H9 (cell line): ENCODE measurements around the gene DHRSX. TPM values are rescaled to one million over a fixed set of nuclear protein-coding genes. Genes with fewer than 3 reads are reported as not detected.
A peak's percentile ranks its signal among the peaks of the same experiment; 100 is the strongest.
"Not testable (repeated sequence)": the region's sequence is repeated elsewhere in the genome, so short reads cannot be mapped to it uniquely, and the experiment has no call there.

Source experiments
- DNase-seq: peaks from one replicate; pipeline ENCODE4 v3.0.0-alpha.2; 2017
- H2AFZ ChIP-seq: one replicate; pipeline ENCODE4 v1.6.1; 2013; ENCODE audit warnings: mild to moderate bottlenecking, low read length, control low read depth, moderate library complexity
- H2AK5ac ChIP-seq: 2 replicates; pipeline ENCODE4 v1.6.1; 2013; ENCODE audit warnings: low read length, control low read depth, mixed read lengths; ENCODE audit not compliant: insufficient read length
- H2BK120ac ChIP-seq: one replicate; pipeline ENCODE4 v1.6.1; 2013; ENCODE audit warnings: low read depth, mild to moderate bottlenecking, low read length, control low read depth, inconsistent platforms; ENCODE audit not compliant: poor library complexity, severe bottlenecking
- H2BK12ac ChIP-seq: 2 replicates; pipeline ENCODE4 v1.6.1; 2013; ENCODE audit warnings: low read length, control low read depth, mixed read lengths, low read depth; ENCODE audit not compliant: insufficient read length
- H2BK15ac ChIP-seq: 2 replicates; pipeline ENCODE4 v1.6.1; 2013; ENCODE audit warnings: low read depth, low read length, control low read depth
- H2BK20ac ChIP-seq: one replicate; pipeline ENCODE4 v1.6.1; 2013; ENCODE audit warnings: low read depth, mild to moderate bottlenecking, low read length, control low read depth, inconsistent platforms; ENCODE audit not compliant: poor library complexity, severe bottlenecking
- H2BK5ac ChIP-seq: 2 replicates; pipeline ENCODE4 v1.6.1; 2013; ENCODE audit warnings: low read length, control low read depth, mixed read lengths; ENCODE audit not compliant: insufficient read length
- H3K14ac ChIP-seq: 2 replicates; pipeline ENCODE4 v1.6.1; 2013; ENCODE audit warnings: low read length, control low read depth; ENCODE audit not compliant: insufficient read depth
- H3K18ac ChIP-seq: 2 replicates; pipeline ENCODE4 v1.6.1; 2013; ENCODE audit warnings: low read depth, mild to moderate bottlenecking, mixed read lengths, low read length, control low read depth; ENCODE audit not compliant: insufficient read length
- H3K23ac ChIP-seq: 2 replicates; pipeline ENCODE4 v1.6.1; 2013; ENCODE audit warnings: low read length, control low read depth, mixed read lengths, low read depth; ENCODE audit not compliant: insufficient read length
- H3K23me2 ChIP-seq: 2 replicates; pipeline ENCODE4 v1.6.1; 2013; ENCODE audit warnings: low read depth, mild to moderate bottlenecking, mixed read lengths, low read length, control low read depth; ENCODE audit not compliant: insufficient read length, poor library complexity, severe bottlenecking
- H3K27ac ChIP-seq: 2 replicates; pipeline ENCODE4 v1.5.1; 2013; ENCODE audit warnings: low read length, control low read depth, mixed read lengths, low read depth; ENCODE audit not compliant: insufficient read length
- H3K27me3 ChIP-seq: 2 replicates; pipeline ENCODE4 v1.6.1; 2013; ENCODE audit warnings: low read length, control low read depth, inconsistent platforms; ENCODE audit not compliant: insufficient read depth
- H3K4ac ChIP-seq: 2 replicates; pipeline ENCODE4 v1.6.1; 2013; ENCODE audit warnings: low read depth, mild to moderate bottlenecking, control low read depth, inconsistent platforms, low read length, moderate library complexity
- H3K4me1 ChIP-seq: 2 replicates; pipeline ENCODE4 v1.6.1; 2013; ENCODE audit warnings: low read length, control low read depth, inconsistent platforms; ENCODE audit not compliant: insufficient read depth
- H3K4me2 ChIP-seq: 2 replicates; pipeline ENCODE4 v1.6.1; 2013; ENCODE audit warnings: low read length, control low read depth, mixed read lengths; ENCODE audit not compliant: insufficient read length, insufficient read depth
- H3K56ac ChIP-seq: 2 replicates; pipeline ENCODE4 v1.6.1; 2013; ENCODE audit warnings: low read depth, mild to moderate bottlenecking, mixed read lengths, low read length, control low read depth; ENCODE audit not compliant: insufficient read length
- H3K79me1 ChIP-seq: 2 replicates; pipeline ENCODE4 v1.6.1; 2013; ENCODE audit warnings: low read depth, mild to moderate bottlenecking, moderate library complexity, low read length, control low read depth, inconsistent platforms; ENCODE audit not compliant: insufficient read depth, poor library complexity, severe bottlenecking
- H3K79me2 ChIP-seq: 2 replicates; pipeline ENCODE4 v1.6.1; 2013; ENCODE audit warnings: low read length, control low read depth, inconsistent platforms; ENCODE audit not compliant: insufficient read depth
- H3K9ac ChIP-seq: 2 replicates; pipeline ENCODE4 v1.6.1; 2013; ENCODE audit warnings: low read length, control low read depth, mixed read lengths; ENCODE audit not compliant: insufficient read length; ENCODE audit errors: extremely low read depth
- H3K9me3 ChIP-seq: one replicate; pipeline ENCODE4 v1.6.1; 2013; ENCODE audit warnings: low read depth, low read length, inconsistent platforms; ENCODE audit not compliant: control insufficient read depth
- H3T11ph ChIP-seq: one replicate; pipeline ENCODE4 v1.6.1; 2013; ENCODE audit warnings: mild to moderate bottlenecking, low read length, control low read depth, inconsistent platforms
- H4K20me1 ChIP-seq: one replicate; pipeline ENCODE4 v1.6.1; 2013; ENCODE audit not compliant: control insufficient read depth, insufficient read length, insufficient read depth
- H4K5ac ChIP-seq: 2 replicates; pipeline ENCODE4 v1.6.1; 2013; ENCODE audit warnings: low read depth, mild to moderate bottlenecking, mixed read lengths, low read length, control low read depth; ENCODE audit not compliant: insufficient read length
- H4K8ac ChIP-seq: replicated peaks from 2 replicates; pipeline ENCODE4 v1.6.1; 2013; ENCODE audit warnings: low read length, control low read depth, mixed read lengths, low read depth; ENCODE audit not compliant: insufficient read length
- H4K91ac ChIP-seq: 2 replicates; pipeline ENCODE4 v1.6.1; 2013; ENCODE audit warnings: low read depth, mild to moderate bottlenecking, moderate library complexity, mixed read lengths, low read length, control low read depth; ENCODE audit not compliant: insufficient read length
- H3K27ac Mint-ChIP-seq, 3 experiments: 2 replicates in 2 of 3; 3 replicates in 1 of 3; pipeline ENCODE4 v1.8.0; 2020 to 2021; ENCODE audit warnings: mixed read lengths in 3 of 3, mild to moderate bottlenecking in 1 of 3, moderate library complexity in 1 of 3
- H3K27me3 Mint-ChIP-seq: 2 replicates; pipeline ENCODE4 v1.8.0; 2021; ENCODE audit warnings: low read depth, mild to moderate bottlenecking, moderate library complexity, mixed read lengths
- H3K36me3 Mint-ChIP-seq, 3 experiments: 2 replicates in 2 of 3; 3 replicates in 1 of 3; pipeline ENCODE4 v1.8.0; 2020 to 2021; ENCODE audit warnings: low read depth in 3 of 3, mixed read lengths in 3 of 3; ENCODE audit not compliant: insufficient read depth in 1 of 3
- H3K4me1 Mint-ChIP-seq, 2 experiments: 2 replicates each; pipeline ENCODE4 v1.8.0; 2020; ENCODE audit warnings: mixed read lengths in 2 of 2
- H3K4me3 Mint-ChIP-seq, 2 experiments: 2 replicates in 1 of 2; 3 replicates in 1 of 2; pipeline ENCODE4 v1.8.0; 2020 to 2021; ENCODE audit warnings: mild to moderate bottlenecking in 2 of 2, mixed read lengths in 2 of 2, moderate library complexity in 1 of 2
- H3K9me3 Mint-ChIP-seq, 2 experiments: 2 replicates in 1 of 2; 3 replicates in 1 of 2; pipeline ENCODE4 v1.8.0; 2020; ENCODE audit warnings: mild to moderate bottlenecking in 2 of 2, mixed read lengths in 2 of 2, moderate library complexity in 1 of 2
- WGBS: extraction: QIAGEN DNeasy Blood & Tissue Kit; methylation state at CpG from one replicate; pipeline ENCODE4 v1.1.7; 2013; ENCODE audit warnings: missing lambda C conversion rate, low lambda C conversion rate, mixed read lengths; ENCODE audit not compliant: insufficient read length; ENCODE audit errors: extremely low coverage; 5-methylcytosine and 5-hydroxymethylcytosine counted together
- total RNA-seq: library from RNA; stranded (reverse); gene quantifications from 2 replicates; pipeline ENCODE4 v1.2.1, GENCODE V29; 2021
- TF ChIP-seq, protein P1 (sequence below): fragments of 200-600 bp; sonication (generic); conservative IDR thresholded peaks from 3 replicates; pipeline ENCODE4 v1.8.0; 2021; ENCODE audit warnings: antibody characterized with exemption, mild to moderate bottlenecking

DHRSX gene
- total RNA-seq, 1 experiment from 2014 or later, result 44.0 TPM

- Histone ChIP-seq H2BK12ac (no peak overlapping the region), H3K14ac (no peak overlapping the region), H4K8ac (no peak overlapping the region), H3K79me2 (peaks cover 12% of the 10 kb centered on the region; the same call in 1 of the 2 replicates), H2BK5ac (no peak overlapping the region), H2AFZ (no peak overlapping the region), H2BK120ac (no peak overlapping the region), H2BK20ac (no peak overlapping the region), H3K4me1 (peaks cover 3% of the 10 kb centered on the region), H2AK5ac (no peak overlapping the region), H4K5ac (no peak overlapping the region), H3K18ac (no peak overlapping the region), H4K20me1 (peaks cover 5% of the 10 kb centered on the region), H3K27me3 (no peaks in the 10 kb centered on the region), H3K4me2 (no peak overlapping the region), H3K9me3 (no peaks in the 10 kb centered on the region), H3K23me2 (no peaks in the 10 kb centered on the region), H3K56ac (no peak overlapping the region), H3K4ac (no peak overlapping the region), H2BK15ac (no peak overlapping the region), H3T11ph (no peak overlapping the region), H4K91ac (no peak overlapping the region), H3K79me1 (no peaks in the 10 kb centered on the region), H3K23ac (no peak overlapping the region), H3K9ac (no peak overlapping the region), H3K27ac (no peak overlapping the region)
- no peak overlapping the region for H3K4me3 Mint-ChIP-seq
- H3K27ac Mint-ChIP-seq, result peak overlapping the region; percentile 50 to 98 (median 90); a peak in 6 of 7 replicates
- TF ChIP-seq, protein P1, sequence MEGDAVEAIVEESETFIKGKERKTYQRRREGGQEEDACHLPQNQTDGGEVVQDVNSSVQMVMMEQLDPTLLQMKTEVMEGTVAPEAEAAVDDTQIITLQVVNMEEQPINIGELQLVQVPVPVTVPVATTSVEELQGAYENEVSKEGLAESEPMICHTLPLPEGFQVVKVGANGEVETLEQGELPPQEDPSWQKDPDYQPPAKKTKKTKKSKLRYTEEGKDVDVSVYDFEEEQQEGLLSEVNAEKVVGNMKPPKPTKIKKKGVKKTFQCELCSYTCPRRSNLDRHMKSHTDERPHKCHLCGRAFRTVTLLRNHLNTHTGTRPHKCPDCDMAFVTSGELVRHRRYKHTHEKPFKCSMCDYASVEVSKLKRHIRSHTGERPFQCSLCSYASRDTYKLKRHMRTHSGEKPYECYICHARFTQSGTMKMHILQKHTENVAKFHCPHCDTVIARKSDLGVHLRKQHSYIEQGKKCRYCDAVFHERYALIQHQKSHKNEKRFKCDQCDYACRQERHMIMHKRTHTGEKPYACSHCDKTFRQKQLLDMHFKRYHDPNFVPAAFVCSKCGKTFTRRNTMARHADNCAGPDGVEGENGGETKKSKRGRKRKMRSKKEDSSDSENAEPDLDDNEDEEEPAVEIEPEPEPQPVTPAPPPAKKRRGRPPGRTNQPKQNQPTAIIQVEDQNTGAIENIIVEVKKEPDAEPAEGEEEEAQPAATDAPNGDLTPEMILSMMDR, result no peak
- H3K27me3 Mint-ChIP-seq, result no peaks in the 10 kb centered on the region
- peaks cover 26 to 49% (median 41%) of the 10 kb centered on the region in 3 experiments for H3K36me3 Mint-ChIP-seq
- peaks cover 7 to 8% of the 10 kb centered on the region in 2 experiments for H3K9me3 Mint-ChIP-seq
- DNase-seq, result no peak
- no CpG with 5 or more reads among the region's 16 CpGs for WGBS
- H3K4me1 Mint-ChIP-seq, result peaks cover 33 to 41% of the 10 kb centered on the region in 2 experiments
These were observed 17.2 kb downstream of the DHRSX start for GRCh38 chrX:2483398-2484060.

DNA sequence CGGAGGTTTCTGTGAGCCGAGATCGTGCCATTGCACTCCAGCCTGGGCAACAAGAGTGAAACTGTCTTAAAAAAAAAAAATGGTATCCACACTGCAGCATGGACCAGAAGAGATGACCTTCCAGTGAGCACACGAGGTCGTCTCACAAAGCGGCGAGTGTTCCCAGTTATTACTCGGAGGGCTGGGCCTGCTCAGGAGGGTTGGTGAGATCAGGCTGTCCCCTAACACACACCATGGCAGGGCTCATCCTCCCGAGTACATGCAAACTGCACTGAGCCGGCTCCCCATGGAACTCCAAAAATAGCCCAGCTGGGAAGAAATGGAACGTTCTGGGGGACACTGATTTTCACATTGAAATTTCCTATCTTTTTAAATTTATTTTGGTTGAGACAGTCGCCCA lies 19.2 kb downstream of the DHRSX start:
- not testable (repeated sequence) for H4K20me1 ChIP-seq, H3K27me3 Mint-ChIP-seq, H2BK15ac ChIP-seq, H2BK12ac ChIP-seq, H3T11ph ChIP-seq, H3K9me3 ChIP-seq, H4K5ac ChIP-seq, H4K91ac ChIP-seq, H3K9me3 Mint-ChIP-seq, H3K4me3 Mint-ChIP-seq, H3K27ac ChIP-seq, H3K18ac ChIP-seq, H3K4me1 ChIP-seq, H2BK5ac ChIP-seq, DNase-seq, H3K56ac ChIP-seq, H3K4me2 ChIP-seq, H2BK20ac ChIP-seq, H3K9ac ChIP-seq, H2AK5ac ChIP-seq, H2AFZ ChIP-seq, H3K4ac ChIP-seq, H3K23ac ChIP-seq, H3K23me2 ChIP-seq, H2BK120ac ChIP-seq, H3K27me3 ChIP-seq, H4K8ac ChIP-seq, H3K14ac ChIP-seq, H3K79me1 ChIP-seq
- peaks cover 34 to 40% of the 10 kb centered on the region in 2 experiments for H3K4me1 Mint-ChIP-seq
- peak overlapping the region in 1 of 3 experiments; percentile 80; a peak in 2 of 7 replicates for H3K27ac Mint-ChIP-seq
- H3K79me2 ChIP-seq, result peaks cover 12% of the 10 kb centered on the region; the same call in 1 of the 2 replicates
- no CpG with 5 or more reads among the region's 12 CpGs for WGBS
- H3K36me3 Mint-ChIP-seq, result peaks cover 15 to 36% (median 28%) of the 10 kb centered on the region in 3 experiments
